CD4-positive, alpha-beta T cell treated with Interleukin-17A for 4 hours (primary cell): ENCODE measurements around the gene TM4SF20.
"Not testable (repeated sequence)": the region's sequence is repeated elsewhere in the genome, so short reads cannot be mapped to it uniquely, and the experiment has no call there.

Source experiments
- DNase-seq: peaks from one replicate; pipeline ENCODE4 v3.0.0-alpha.2; 2020; ENCODE audit warnings: mixed read lengths

The TM4SF20 gene

GRCh38 chr2:227398684-227399670, 19.9 kb upstream of the TM4SF20 start:
- DNase-seq = no peak

- no peak for DNase-seq
Measured at GRCh38 chr2:227397562-227397961, 18.5 kb upstream of the TM4SF20 start.

GRCh38 chr2:227395556-227395955, 16.4 kb upstream of the TM4SF20 start:
- DNase-seq = no peak

- DNase-seq = no peak
Measured at GRCh38 chr2:227394401-227394800, 15.3 kb upstream of the TM4SF20 start.

- no peak for DNase-seq
Measured at GRCh38 chr2:227390468-227391256, 11.6 kb upstream of the TM4SF20 start.

GRCh38 chr2:227389661-227390060, 10.6 kb upstream of the TM4SF20 start:
- DNase-seq = no peak

GRCh38 chr2:227389231-227389630, 10.1 kb upstream of the TM4SF20 start:
- no peak for DNase-seq

GRCh38 chr2:227388537-227389011, 9.5 kb upstream of the TM4SF20 start:
- DNase-seq = no peak

- not testable (repeated sequence) for DNase-seq
Measured at GRCh38 chr2:227387583-227387982, 8.5 kb upstream of the TM4SF20 start, which contains the start of gene SCYGR1. TSS of gene SCYGR1 (minus strand) at chr2:227387949. CDS start at chr2:227387949, 0 bp downstream.

GRCh38 chr2:227386630-227387029, 7.5 kb upstream of the TM4SF20 start:
- DNase-seq = no peak

- DNase-seq = no peak
Measured at GRCh38 chr2:227383686-227384085, 4.6 kb upstream of the TM4SF20 start.

GRCh38 chr2:227382241-227382835, 3.2 kb upstream of the TM4SF20 start:
- not testable (repeated sequence) for DNase-seq

GRCh38 chr2:227378371-227378782, 729 bp downstream of the TM4SF20 start:
- no peak for DNase-seq

- no peak for DNase-seq
Measured at GRCh38 chr2:227377467-227378351, 1.4 kb downstream of the TM4SF20 start.

GRCh38 chr2:227376656-227377396, 2.3 kb downstream of the TM4SF20 start:
- DNase-seq = no peak

GRCh38 chr2:227374158-227374557, 4.9 kb downstream of the TM4SF20 start:
- DNase-seq = no peak

GRCh38 chr2:227373389-227373788, 5.7 kb downstream of the TM4SF20 start:
- no peak for DNase-seq

- no peak for DNase-seq
Measured at GRCh38 chr2:227370791-227371312, 8.3 kb downstream of the TM4SF20 start.

GRCh38 chr2:227370092-227370491, 9.0 kb downstream of the TM4SF20 start:
- DNase-seq = no peak

- no peak for DNase-seq
Measured at GRCh38 chr2:227368574-227368973, 10.5 kb downstream of the TM4SF20 start.

GRCh38 chr2:227367427-227367795, 11.7 kb downstream of the TM4SF20 start:
- DNase-seq = no peak
